Measurements from ENCODE around the gene SLC5A5. TPM values are rescaled to one million over a fixed set of nuclear protein-coding genes. Genes with fewer than 3 reads are reported as not detected.

SLC5A5 gene
- polyA plus RNA-seq, 1 experiment = not detected

- TF ChIP-seq CTCF (IDR thresholded peaks at IDR 0.05; ENCODE audit: low read depth, low read length) = peak; percentile 94
- peaks cover 3% of the 10 kb centered on the region for H3K27me3 ChIP-seq (ENCODE audit: control insufficient read depth, insufficient read depth, low read length)
- no peaks in the 10 kb centered on the region for H3K9me3 ChIP-seq (ENCODE audit: control insufficient read depth, insufficient read depth, low read length)
- ChIA-PET CTCF (interaction anchor here (0.6 to 2.6 kb wide), 11 partner anchors 8 to 79 kb away, joined by 3 to 28 read pairs (median 4); partner anchors contain the start of genes RPL18A and SLC5A5), POLR2A (interaction anchor here (0.5 to 1.8 kb wide), 9 partner anchors 9 to 1025 kb away, joined by 3 to 24 read pairs (median 5); partner anchors contain the start of genes NR2F6, RPL18A and SLC5A5)
- DNase-seq (ENCODE audit: low read depth, low spot score) = peak; percentile 68
- peak within 1 kb of the TSS; percentile 98 for H3K4me3 ChIP-seq (ENCODE audit: low read depth, low read length)
- peak within 1 kb of the TSS; percentile 84 for H3K27ac ChIP-seq (ENCODE audit: low read depth, low read length)
Measured at GRCh38 chr19:17932485-17933338, 61.0 kb downstream of the SLC5A5 start, which contains the start of gene CCDC124. Gene CCDC124 (plus strand): TSS chr19:17933015. CDS start chr19:17936421, 3,406 bp downstream.

GRCh38 chr19:17933414-17934129 is 61.8 kb downstream of the SLC5A5 start:
- no peak for DNase-seq (ENCODE audit: low read depth, low spot score)

GRCh38 chr19:17936379-17936778 is 64.6 kb downstream of the SLC5A5 start:
- DNase-seq (ENCODE audit: low read depth, low spot score) = no peak
- no peak overlapping the region for H3K4me3 ChIP-seq (ENCODE audit: low read depth, low read length)
- TF ChIP-seq CTCF (IDR thresholded peaks at IDR 0.05; ENCODE audit: low read depth, low read length) = no peak
- H3K27me3 ChIP-seq (ENCODE audit: control insufficient read depth, insufficient read depth, low read length) = peaks cover 3% of the 10 kb centered on the region
- ChIA-PET CTCF (interaction anchor here (0.6 to 5.3 kb wide), 7 partner anchors 10 to 77 kb away, joined by 3 to 246 read pairs (median 6); partner anchors contain the start of genes RPL18A and SLC5A5), POLR2A (no interaction called here)
- H3K9me3 ChIP-seq (ENCODE audit: control insufficient read depth, insufficient read depth, low read length) = no peaks in the 10 kb centered on the region
- no peak overlapping the region for H3K27ac ChIP-seq (ENCODE audit: low read depth, low read length)

More at GRCh38 chr19:17933414-17934129, 61.8 kb downstream of the SLC5A5 start:
- ChIA-PET CTCF (interaction anchor here (0.5 to 2.7 kb wide), 10 partner anchors 13 to 108 kb away, joined by 3 to 28 read pairs (median 5); partner anchors contain the start of genes RPL18A and SLC5A5), POLR2A (interaction anchor here (1.0 to 1.8 kb wide), 4 partner anchors 14 to 74 kb away, joined by 5 to 24 read pairs (median 10); partner anchors contain the start of genes RPL18A and SLC5A5)
- H3K27me3 ChIP-seq (ENCODE audit: control insufficient read depth, insufficient read depth, low read length) = peaks cover 3% of the 10 kb centered on the region
- H3K9me3 ChIP-seq (ENCODE audit: control insufficient read depth, insufficient read depth, low read length) = no peaks in the 10 kb centered on the region
- peak overlapping the region; percentile 98 for H3K4me3 ChIP-seq (ENCODE audit: low read depth, low read length)
- peak overlapping the region; percentile 21 for H3K27ac ChIP-seq (ENCODE audit: low read depth, low read length)
- no peak for TF ChIP-seq CTCF (IDR thresholded peaks at IDR 0.05; ENCODE audit: low read depth, low read length)

GRCh38 chr19:17937371-17937900 is 65.7 kb downstream of the SLC5A5 start:
- no peak for TF ChIP-seq CTCF (IDR thresholded peaks at IDR 0.05; ENCODE audit: low read depth, low read length)
- Histone ChIP-seq H3K27ac (ENCODE audit: low read depth, low read length) (no peak overlapping the region), H3K27me3 (ENCODE audit: control insufficient read depth, insufficient read depth, low read length) (no peaks in the 10 kb centered on the region), H3K4me3 (ENCODE audit: low read depth, low read length) (no peak overlapping the region), H3K9me3 (ENCODE audit: control insufficient read depth, insufficient read depth, low read length) (no peaks in the 10 kb centered on the region)
- POLR2A ChIA-PET = interaction anchor here (0.6 to 0.9 kb wide), 3 partner anchors 9 to 72 kb away, joined by 3 to 4 read pairs (median 4); no protein-coding TSS in a partner anchor
- DNase-seq (ENCODE audit: low read depth, low spot score) = no peak
- CTCF ChIA-PET = interaction anchor here (0.6 to 5.3 kb wide), 18 partner anchors 9 to 804 kb away, joined by 3 to 246 read pairs (median 4); partner anchors contain the start of genes RPL18A and SLC5A5

Measured in AG04450 (cell line).